Measurements from ENCODE around the gene OLFML2B. TPM values are rescaled to one million over a fixed set of nuclear protein-coding genes. Genes with fewer than 3 reads are reported as not detected.

Gene OLFML2B
- total RNA-seq, 1 donor from 2014 or later: 1.8 TPM

DNA sequence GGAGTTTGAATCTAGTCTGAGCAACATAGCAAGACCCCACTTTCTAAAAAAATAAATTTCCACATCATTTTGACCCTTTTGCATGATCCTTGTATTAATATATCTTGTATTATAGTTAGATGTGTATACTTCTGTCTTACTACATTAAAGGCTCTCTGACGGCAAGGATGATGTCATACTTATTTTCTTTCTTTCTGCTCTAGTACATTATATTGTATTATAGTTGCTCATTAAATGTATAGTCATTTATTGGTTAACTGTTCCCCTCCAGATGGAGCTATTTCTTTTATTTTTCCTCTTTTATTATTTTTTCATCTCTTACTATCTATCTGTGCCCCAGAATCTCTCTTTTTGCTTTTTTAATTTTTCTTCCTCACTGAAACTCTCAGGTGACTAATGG, 15.0 kb upstream of the OLFML2B start:
- H3K4me3 Mint-ChIP-seq (ENCODE audit: low read depth): no peak overlapping the region
- H3K27ac Mint-ChIP-seq: no peak overlapping the region
- H3K4me1 Mint-ChIP-seq (ENCODE audit: low read depth): no peaks in the 10 kb centered on the region
- no peaks in the 10 kb centered on the region for H3K36me3 Mint-ChIP-seq (ENCODE audit: insufficient read depth)
- TF ChIP-seq, protein P1, sequence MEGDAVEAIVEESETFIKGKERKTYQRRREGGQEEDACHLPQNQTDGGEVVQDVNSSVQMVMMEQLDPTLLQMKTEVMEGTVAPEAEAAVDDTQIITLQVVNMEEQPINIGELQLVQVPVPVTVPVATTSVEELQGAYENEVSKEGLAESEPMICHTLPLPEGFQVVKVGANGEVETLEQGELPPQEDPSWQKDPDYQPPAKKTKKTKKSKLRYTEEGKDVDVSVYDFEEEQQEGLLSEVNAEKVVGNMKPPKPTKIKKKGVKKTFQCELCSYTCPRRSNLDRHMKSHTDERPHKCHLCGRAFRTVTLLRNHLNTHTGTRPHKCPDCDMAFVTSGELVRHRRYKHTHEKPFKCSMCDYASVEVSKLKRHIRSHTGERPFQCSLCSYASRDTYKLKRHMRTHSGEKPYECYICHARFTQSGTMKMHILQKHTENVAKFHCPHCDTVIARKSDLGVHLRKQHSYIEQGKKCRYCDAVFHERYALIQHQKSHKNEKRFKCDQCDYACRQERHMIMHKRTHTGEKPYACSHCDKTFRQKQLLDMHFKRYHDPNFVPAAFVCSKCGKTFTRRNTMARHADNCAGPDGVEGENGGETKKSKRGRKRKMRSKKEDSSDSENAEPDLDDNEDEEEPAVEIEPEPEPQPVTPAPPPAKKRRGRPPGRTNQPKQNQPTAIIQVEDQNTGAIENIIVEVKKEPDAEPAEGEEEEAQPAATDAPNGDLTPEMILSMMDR (IDR thresholded peaks at IDR 0.05; ENCODE audit: unreplicated experiment): no peak
- DNase-seq (ENCODE audit: low spot score, unreplicated experiment): no peak
- peaks cover 23% of the 10 kb centered on the region for H3K27me3 Mint-ChIP-seq
- no peaks in the 10 kb centered on the region for H3K9me3 Mint-ChIP-seq (ENCODE audit: low read depth)

DNA sequence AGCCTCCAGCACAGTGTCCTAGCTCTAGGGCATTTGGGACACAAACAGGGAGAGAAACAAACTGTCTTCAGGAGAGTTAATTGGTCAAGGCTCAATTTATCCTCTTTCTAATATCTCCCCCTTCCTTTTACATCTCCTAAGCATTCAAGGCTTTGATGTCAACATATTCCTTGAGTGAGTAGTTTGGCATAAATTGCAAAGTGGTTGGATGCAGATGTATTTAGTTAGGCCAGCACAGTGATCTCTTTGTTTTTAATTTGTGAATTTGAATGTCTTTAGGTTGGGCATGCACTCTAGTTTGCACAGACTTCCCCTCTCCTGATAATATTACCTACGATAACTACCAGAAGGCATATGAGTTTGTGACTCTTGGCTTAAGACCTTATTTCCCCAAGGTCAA, 12.5 kb upstream of the OLFML2B start:
- no peak overlapping the region for H3K27ac Mint-ChIP-seq
- peaks cover 36% of the 10 kb centered on the region for H3K27me3 Mint-ChIP-seq
- no peaks in the 10 kb centered on the region for H3K9me3 Mint-ChIP-seq (ENCODE audit: low read depth)

DNA sequence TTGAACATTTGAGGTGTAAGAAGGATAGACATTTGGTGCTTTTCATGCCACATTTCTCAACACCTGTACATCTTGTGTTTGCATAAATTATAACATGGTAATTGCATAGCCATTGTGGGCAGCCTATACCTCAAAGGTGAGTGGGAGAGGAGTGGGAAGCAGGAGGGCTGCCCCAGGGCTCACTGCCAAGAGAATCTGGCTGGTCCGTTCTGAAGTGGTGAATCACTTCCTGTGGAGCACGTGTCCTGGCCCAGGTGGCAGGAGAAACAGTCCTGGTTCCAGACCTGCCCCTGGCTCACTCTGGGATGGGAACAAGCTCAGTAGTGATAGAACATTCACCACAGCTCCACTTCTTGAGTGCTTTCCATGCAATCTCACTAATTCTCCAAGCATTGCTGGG, 11.6 kb upstream of the OLFML2B start:
- Mint-ChIP-seq H3K27ac (no peak overlapping the region), H3K9me3 (ENCODE audit: low read depth) (no peaks in the 10 kb centered on the region), H3K4me1 (ENCODE audit: low read depth) (no peaks in the 10 kb centered on the region), H3K36me3 (ENCODE audit: insufficient read depth) (no peaks in the 10 kb centered on the region), H3K27me3 (peaks cover 42% of the 10 kb centered on the region), H3K4me3 (ENCODE audit: low read depth) (no peak overlapping the region)
- DNase-seq (ENCODE audit: low spot score, unreplicated experiment): no peak
- TF ChIP-seq, protein P1 (IDR thresholded peaks at IDR 0.05; ENCODE audit: unreplicated experiment): no peak

More for the DNA sequence above, 12.5 kb upstream of the OLFML2B start:
- TF ChIP-seq, protein P1 (IDR thresholded peaks at IDR 0.05; ENCODE audit: unreplicated experiment): no peak
- no peaks in the 10 kb centered on the region for H3K36me3 Mint-ChIP-seq (ENCODE audit: insufficient read depth)
- no peak overlapping the region for H3K4me3 Mint-ChIP-seq (ENCODE audit: low read depth)
- no peak for DNase-seq (ENCODE audit: low spot score, unreplicated experiment)
- no peaks in the 10 kb centered on the region for H3K4me1 Mint-ChIP-seq (ENCODE audit: low read depth)

DNA sequence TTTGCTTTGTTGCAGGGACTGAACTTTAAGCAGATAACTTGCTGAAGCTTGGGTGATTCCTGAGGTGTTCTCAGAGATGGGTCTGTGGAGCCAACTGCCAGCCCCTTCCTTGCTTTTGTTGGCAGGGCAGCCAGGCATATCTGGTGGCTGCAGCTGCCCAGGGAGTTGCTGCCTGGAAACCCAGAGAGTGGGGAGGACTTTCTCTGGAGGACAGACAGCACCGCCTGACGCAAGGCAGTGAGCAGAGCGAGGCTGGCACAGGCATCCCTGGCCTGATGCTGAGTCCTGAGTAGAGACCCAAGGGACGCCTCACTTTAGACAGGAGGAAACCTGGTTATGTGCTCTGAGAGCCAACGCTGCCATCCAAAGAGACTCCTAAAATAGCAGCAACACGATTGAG, 9.8 kb upstream of the OLFML2B start:
- no peak overlapping the region for H3K4me3 Mint-ChIP-seq (ENCODE audit: low read depth)
- H3K4me1 Mint-ChIP-seq (ENCODE audit: low read depth): no peaks in the 10 kb centered on the region
- no peak for DNase-seq (ENCODE audit: low spot score, unreplicated experiment)
- no peaks in the 10 kb centered on the region for H3K9me3 Mint-ChIP-seq (ENCODE audit: low read depth)
- TF ChIP-seq, protein P1 (IDR thresholded peaks at IDR 0.05; ENCODE audit: unreplicated experiment): no peak
- H3K27ac Mint-ChIP-seq: no peak overlapping the region
- H3K27me3 Mint-ChIP-seq: peaks cover 47% of the 10 kb centered on the region
- H3K36me3 Mint-ChIP-seq (ENCODE audit: insufficient read depth): no peaks in the 10 kb centered on the region

DNA sequence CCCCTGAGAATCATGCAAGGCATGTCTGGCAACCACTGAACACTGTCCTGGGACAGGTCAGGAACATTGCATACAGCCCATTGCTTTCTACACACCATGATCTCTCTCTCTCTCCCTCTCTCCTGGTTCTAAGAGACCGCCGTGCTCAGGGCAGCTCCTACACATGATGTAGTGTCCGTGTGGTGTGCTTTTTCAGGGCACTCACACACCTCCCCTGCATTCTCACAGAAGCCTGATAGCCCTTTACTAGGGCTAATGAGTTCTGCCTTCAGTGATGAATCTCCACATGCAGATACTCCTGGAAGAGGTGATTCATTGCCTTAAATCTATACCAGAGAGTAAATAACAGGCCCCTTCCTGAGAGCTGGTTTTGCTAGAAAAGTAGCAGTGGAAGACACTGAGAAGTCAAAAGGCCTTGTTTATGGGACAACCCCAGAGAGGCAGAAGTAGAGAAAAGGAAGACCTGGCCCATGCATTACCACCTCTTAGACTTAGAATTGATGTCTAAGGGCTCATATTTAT, 7.2 kb upstream of the OLFML2B start:
- H3K4me1 Mint-ChIP-seq (ENCODE audit: low read depth): no peaks in the 10 kb centered on the region
- peaks cover 49% of the 10 kb centered on the region for H3K27me3 Mint-ChIP-seq
- TF ChIP-seq, protein P1 (IDR thresholded peaks at IDR 0.05; ENCODE audit: unreplicated experiment): no peak
- no peak overlapping the region for H3K27ac Mint-ChIP-seq
- no peak overlapping the region for H3K4me3 Mint-ChIP-seq (ENCODE audit: low read depth)
- H3K36me3 Mint-ChIP-seq (ENCODE audit: insufficient read depth): no peaks in the 10 kb centered on the region
- H3K9me3 Mint-ChIP-seq (ENCODE audit: low read depth): no peaks in the 10 kb centered on the region
- no peak for DNase-seq (ENCODE audit: low spot score, unreplicated experiment)
